GM19328 (cell line): ENCODE measurements around the gene TRIM10.
"Not testable (repeated sequence)": the region's sequence is repeated elsewhere in the genome, so short reads cannot be mapped to it uniquely, and the experiment has no call there.

Experiments used
- ATAC-seq: cut with Tn5 transposase; IDR thresholded peaks from one replicate; pipeline ENCODE4 v1.9.1; 2021; ENCODE audit warnings: mild to moderate bottlenecking, moderate library complexity; ENCODE audit not compliant: unreplicated experiment

Gene TRIM10

DNA sequence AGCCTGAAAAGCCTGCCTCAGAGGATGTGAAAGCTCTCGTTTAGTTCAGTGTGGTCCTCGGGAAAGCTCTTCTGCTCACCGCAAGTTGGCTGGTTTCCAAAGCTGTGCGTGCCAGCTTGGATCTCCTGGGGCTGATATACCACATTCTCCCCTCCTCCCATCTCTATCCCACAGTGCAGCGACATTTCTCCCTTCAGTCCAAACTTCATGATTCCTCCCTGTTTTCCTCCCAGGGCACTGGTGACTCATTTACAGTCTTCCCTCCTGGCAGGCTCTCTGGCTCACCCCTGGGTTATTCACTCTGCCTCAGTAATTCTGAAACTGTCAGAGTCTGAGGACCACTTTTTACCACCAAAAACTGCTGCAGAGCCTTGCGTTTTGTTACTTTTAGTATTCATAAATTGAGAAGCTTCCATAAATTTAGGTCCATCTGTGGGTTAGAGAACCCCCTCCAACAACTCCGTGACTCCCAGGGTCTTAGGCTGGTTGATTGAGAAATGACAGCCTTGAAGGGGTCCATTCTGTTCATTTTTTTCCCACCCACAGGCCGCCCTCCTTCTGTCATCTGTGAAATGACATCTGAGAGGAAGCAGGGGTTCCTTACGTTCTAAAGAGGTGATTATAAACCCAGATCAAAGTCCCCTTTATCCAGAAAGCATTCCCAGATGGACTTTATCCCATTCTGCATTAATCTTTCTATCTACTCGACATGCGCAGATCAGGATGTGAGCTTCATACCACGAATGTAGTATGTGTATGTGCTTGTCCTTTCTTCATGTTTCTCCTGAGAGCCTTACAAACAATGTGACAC, 6.1 kb downstream of the TRIM10 start:
- ATAC-seq, result no peak

DNA sequence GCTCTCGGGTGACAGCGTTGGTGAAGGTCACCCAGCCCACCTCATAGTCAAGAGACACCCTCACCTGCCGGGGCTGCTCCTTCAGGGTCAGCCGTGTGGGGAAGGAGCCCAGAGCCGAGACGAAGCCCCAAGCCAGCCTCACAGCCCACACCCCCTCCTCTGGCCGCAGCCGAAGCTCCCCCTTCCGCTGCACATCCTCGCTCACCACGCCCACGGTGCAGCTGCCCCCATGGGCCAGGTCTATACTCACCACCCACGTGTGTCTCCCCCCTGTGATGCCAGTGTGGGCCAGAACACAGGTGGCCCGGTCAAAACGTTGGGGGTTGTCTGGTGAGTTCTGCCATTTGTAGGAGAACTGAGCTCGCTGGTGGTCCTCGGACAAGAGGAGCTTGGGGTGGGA, 7.0 kb downstream of the TRIM10 start:
- ATAC-seq, result no peak

DNA sequence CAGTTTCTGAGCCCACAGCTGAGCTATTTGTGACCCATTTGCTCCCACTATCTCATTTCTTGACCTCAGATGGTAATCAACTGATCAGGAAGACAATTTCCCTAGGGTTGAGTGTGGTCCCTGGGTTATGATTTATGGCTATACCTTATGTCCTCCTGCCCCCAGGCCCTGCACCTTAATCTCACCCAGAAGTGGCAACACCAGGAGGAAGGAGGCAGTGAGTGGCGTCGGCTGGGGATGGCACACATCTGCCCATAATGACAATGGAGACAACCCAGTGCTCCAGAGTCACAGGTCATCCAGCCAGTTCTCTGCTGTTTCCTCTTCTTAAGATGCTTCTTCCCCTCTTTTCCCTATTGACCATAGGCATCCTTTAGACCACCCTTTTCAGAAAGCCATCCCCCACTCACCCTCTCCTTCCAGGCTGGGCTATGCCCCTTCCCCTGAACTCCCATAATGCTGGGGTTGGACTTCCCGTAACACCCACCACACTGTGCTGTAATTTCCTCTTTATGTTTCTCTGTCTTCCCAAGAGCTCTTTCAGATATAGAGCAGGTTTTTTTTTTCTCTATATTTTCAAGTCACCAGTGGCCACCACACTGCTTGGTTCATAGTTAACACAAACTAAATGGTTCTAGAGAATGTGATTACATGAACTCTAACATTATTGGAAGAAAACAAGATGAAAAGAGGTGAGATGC, 8.0 kb downstream of the TRIM10 start:
- ATAC-seq, result no peak

DNA sequence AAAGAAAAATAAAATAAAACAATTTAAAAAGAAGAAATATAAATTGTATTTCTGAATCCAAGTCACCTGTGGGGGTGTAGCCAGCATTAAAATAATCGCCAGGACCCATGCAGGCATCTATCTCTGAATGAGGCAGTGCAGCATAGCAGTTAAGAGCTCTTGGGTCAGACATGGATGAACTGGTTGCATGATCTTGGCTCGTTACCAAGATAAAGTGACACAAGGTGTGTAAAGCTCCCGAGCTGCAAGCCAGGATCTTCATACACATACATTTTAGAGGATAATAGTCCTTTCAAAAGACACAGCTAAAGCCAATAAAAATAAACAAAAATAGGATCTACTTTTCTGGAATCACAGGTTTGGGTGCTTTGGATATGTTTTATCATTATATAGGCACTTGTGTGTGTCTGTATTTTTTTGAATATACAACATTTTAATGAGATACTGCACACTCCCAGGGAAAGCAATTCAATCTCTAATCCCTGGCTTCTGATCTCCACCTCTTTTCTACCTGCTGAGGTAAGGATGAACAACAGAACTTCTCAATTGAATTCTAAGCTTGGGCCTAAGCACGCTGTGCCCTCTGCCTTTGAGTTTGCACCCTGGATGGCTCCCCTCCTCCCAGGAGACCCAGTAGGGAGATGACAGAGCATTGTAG, 8.9 kb downstream of the TRIM10 start:
- no peak for ATAC-seq

DNA sequence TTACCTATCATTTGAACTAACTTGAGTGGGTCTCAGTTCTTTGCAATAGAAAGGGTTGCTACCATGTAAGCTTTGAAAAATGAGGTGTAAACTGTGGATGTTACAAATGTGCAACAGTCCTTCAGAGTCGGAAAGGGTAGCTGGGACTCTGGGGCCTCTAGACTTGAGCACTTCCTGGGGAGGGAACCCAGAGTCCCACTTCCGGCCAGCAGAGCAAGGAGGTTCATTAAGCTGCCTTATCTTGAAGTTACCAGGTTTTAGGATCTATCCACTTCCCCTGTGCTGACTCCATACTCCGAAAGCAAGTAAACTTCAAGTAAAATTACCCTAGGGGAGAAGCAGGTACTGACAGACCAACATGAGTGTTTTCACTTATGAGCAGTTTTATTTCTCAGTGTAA, 9.4 kb downstream of the TRIM10 start:
- ATAC-seq, result no peak

DNA sequence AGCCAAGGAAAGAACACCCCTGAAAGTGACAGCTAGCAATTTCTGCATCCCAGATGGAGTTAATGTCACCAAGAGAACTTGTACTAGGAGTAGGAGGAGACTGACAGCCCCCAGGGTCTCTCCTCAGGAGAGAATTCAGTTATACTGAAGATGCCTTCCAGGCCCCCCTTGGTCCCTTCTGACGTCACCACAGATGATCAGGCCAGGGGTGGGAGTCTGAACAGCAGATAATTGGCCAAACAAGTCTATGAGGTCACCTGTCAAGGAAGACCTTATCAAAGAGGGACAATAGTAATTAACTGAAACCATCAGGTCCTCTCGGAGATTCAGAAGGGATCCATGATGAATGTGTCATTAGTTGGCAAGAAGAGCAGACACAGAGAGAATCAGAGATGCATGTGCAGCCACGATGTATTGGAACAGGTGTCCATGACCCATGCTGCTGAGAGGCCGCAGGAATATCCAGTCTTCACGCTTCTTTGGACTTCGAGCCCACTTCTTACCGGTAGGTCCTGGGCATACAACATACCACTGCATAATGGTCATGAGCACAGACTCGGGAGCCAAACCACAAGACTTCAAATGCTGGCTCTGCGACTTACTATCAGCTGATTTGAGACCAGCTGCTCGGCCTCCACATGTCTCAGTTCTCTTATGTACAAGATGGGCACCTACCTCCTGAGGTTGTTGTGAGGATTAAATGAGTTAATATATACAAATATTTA, 10.2 kb downstream of the TRIM10 start:
- no peak for ATAC-seq

DNA sequence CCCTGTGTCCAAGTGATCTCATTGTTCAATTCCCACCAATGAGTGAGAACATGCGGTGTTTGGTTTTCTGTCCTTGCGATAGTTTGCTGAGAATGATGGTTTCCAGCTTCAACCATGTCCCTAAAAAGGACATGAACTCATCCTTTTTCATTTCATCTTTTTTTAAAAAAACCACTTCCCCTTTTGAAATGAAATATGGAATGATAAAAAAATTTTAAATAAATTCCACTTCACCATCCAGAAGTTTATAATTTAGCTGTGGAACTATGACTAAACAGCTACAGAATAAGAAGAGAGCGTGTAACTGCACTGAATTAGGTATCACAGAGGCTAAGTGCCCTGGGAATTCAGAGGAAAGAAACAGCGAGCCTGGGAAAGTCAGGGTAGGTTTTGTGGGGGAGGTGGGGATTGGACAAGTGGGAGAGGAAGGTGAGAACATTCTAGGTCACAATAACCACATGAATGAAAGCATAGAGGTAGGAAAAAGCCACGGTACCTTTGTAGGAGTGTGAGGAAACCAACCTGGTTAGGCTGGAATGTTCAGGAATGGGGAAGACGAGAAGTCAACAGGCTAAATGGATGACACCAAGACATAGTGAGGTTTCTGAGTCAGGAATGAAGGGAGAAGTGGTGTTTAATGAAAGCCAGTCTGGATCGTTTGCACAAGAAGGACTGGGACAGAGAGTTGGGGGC, 11.0 kb downstream of the TRIM10 start:
- ATAC-seq, result no peak

DNA sequence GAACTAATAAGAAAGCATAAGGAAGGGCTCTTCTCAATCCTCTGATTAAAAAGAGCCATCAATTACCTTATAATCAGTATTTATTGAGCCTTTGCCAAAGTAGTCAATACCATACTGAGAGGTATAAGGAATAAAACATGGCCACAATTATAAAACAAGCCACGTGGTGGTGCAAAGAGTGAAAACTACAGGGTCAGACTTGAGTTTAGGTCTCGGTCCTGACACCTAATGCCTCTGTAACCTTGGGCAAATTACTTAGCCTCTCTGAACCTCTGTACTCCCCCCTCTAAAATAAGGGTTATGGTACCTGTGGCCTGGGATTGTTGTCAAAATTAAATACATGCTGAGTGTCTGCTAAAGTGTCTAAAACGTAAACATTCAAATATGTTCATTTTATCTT, 11.8 kb downstream of the TRIM10 start:
- no peak for ATAC-seq

DNA sequence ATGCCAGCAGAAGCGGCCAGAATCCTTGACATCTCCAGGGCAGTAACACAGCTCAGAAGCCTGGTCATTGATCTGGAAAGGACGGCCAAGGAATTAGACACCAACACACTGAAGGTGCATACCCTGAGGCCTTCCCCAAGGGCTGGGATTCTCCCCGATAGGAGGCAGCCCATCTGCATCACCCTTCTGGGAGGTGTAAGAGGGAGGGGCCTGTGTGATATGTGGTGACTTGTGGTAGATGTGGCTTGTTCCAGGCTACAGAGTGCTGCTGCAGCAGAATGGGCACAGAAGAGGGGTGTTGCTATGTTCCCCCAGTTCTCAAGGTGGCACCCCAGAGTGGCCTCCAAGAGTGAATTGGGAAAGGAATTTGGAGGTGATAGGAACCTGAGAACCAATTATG, 13.9 kb downstream of the TRIM10 start:
- no peak for ATAC-seq

DNA sequence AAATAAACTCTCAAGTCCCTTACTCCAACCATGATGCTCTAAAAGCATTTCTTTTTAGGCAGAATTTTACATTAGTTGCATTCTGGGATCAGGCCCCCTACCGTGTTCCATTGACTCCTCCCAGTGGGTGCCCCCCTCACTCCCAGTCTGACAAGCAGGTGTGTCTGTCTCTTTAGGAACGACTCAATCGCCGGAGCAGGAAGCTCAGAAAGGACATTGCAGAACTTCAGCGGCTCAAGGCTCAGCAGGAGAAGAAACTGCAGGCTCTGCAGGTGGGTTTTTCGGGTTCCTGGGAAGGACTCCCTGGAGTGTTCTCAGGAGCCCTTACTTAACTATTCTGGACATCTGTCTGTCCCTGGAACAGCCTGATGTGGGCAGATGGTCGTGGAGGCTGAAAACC, 15.2 kb downstream of the TRIM10 start:
- ATAC-seq, result no peak

DNA sequence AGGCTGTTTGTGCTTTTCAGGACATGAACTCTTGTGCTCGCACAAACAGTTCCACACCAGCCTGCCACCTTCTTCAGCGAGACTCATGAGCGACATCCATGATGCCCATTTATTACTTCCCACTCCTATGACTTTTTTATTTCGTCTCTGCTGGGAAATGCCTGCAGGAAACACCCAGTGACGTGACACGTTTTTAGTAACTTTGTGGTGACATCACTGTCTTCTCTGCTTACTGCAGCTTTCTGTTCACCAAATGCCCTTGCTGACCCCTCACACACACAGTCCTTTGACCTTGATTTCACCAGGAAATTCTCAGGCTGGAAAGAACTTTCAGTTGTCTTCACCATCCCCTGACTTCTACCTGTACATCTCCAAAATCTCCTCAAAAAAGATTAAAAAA, 16.2 kb downstream of the TRIM10 start:
- ATAC-seq, result no peak

DNA sequence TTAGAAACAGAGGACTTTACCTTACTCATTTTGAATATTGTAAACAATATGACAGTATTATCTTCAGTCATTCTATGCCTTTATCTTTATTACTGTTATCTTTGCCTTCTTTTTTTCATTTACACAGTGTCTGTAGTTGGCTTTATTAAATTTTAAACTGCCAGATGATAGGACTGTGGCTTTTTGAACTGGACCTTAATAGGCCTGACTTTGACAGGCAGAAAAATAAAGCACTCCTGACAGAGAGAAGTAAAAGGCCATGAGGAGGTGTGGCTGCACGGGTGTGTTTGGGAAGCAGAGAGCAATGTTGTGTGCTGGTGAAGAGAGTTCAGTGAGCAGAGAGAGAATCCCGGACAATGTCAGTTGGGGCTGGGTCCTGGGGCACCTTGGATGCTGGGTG, 17.2 kb downstream of the TRIM10 start:
- ATAC-seq, result no peak

DNA sequence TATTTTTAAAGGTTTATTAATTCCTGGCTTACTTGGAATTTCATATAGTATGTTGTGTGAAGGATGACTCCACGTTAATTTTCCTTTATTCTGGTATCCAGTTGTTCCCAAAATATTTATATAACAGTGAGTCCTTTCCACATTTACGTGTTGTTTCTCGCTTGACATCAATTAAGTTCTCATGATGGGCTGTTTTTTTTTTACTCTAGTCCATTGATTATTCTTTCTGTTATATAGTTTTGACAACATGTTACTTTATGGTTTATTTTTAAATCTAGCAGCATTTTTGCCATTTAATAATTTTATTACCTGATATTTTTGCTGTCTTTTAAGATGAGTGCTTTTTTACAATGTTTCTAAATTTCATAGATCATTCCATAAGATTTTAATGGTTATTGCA, 18.3 kb downstream of the TRIM10 start:
- no peak for ATAC-seq

DNA sequence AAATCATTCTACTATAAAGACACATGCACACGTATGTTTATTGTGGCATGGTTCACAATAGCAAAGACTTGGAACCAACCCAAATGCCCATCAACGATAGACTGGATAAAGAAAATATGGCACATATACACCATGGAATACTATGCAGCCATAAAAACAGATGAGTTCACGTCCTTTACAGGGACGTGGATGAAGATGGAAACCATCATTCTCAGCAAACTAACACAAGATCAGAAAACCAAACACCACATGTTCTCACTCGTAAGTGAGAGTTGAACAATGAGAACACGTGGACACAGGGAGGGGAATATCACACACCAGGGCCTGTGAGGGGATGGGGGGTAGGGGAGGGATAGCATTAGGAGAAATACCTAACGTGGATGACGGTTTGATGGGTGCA, 20.8 kb downstream of the TRIM10 start:
- not testable (repeated sequence) for ATAC-seq

DNA sequence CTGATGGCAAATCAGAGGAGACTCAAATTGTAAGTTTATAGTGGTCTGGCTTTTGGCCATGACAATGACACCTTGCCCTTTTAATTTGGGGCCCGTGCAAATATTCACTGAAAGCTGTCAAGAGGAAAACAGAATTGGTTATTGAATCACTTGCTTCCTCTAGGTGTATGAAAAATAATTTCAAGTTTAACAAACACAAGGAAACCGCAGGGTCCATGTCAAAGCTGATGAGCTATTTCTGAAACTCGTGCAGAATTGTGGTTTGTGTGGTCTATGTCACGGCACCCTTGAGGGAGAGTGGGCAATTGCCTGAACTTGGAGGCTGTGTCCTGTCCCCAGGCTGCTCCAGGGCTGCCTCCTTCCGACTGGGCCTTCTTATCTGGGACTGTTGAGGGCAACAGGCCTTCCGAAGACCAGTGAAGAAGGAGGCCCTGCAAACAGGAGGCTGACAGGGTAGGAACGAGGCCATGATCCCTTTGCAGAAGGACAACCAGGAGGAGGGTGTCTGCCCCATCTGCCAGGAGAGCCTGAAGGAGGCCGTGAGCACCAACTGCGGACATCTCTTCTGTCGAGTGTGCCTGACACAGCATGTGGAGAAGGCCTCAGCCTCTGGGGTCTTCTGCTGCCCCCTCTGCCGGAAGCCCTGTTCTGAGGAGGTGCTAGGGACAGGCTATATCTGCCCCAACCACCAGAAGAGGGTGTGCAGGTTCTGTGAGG, 24.3 kb downstream of the TRIM10 start:
- ATAC-seq, result no peak

DNA sequence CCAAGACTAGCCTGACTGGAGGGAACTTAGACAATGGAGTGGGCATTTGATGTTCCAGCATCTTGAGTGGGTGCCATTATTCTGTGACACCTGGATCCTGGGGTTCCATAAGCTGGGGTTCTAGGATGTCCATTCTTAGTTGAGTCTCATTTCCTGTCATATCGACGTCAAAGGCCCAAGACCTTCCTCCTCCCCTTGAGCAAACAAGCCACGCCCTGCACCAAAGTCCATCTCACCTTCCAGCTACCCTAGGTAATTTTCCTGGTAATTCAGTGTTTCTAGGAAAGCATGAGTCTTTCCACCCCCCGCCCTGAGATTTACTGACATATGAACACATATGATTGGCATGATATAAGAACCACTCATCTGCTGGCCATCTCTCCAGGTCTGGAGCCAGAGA, 25.3 kb downstream of the TRIM10 start, which contains the start of gene TRIM40:
TSS of gene TRIM40 (plus strand) at position 384 of the 400 bp plus-strand sequence. CDS start 897 bp downstream, outside the sequence.
- ATAC-seq, result no peak

DNA sequence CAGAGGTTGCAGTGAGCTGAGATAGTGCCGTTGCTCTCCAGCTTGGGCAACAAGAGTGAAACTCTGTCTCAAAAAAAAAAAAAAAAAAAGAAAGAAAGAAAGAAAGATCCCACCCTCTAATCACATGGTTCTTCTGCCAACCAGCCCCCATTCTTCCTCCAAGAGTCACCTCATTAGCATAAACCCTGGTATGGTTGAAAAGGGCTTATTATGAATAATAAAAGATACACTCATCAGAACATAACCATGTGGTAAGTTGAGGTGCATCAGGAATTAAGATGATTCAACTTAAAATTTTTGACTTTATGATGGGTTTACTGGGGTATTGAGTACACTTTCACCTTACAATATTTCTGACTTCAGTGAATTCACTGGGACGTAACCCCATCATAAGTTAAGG, 25.9 kb downstream of the TRIM10 start:
- ATAC-seq, result no peak

DNA sequence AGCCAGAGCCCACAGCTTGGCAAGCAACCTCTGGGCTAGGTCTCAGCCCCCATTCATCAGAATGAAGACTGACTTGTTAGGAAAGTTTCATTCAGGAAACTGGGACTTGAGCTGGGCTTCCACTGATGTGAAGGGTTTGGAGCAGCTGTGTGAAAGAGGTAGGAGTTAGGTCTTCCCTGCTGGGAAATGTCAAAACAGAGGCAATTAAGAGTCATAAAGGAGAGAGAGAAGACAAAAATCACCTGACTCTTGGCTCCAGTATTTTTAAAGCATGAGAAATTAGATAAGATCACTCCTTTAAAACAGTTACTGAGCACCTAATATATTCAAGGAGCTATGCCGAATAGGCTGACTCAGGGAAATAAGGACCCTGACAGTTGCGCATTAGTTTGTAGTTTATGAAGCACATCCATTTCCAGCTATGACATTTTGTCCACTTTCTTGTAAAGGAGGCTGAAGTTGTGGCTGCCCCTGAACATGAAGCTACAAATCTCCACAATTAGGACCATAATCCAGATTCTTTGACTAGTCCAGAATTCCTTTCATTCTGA, 29.0 kb downstream of the TRIM10 start:
- ATAC-seq, result no peak
